Neuronal stem cell (in vitro differentiated cells): ENCODE data around the gene SLC9A1.

ENCODE experiments used
- DNase-seq: peaks from one replicate; pipeline ENCODE4 v3.0.0-alpha.2; 2013; ENCODE audit warnings: low spot score
- H2AFZ ChIP-seq: one replicate; pipeline ENCODE4 v1.6.1; 2013; ENCODE audit warnings: mild to moderate bottlenecking, low read length, inconsistent platforms
- H2AK5ac ChIP-seq: 2 replicates; pipeline ENCODE4 v1.6.1; 2013; ENCODE audit warnings: low read depth, mild to moderate bottlenecking, inconsistent platforms, low read length, moderate library complexity, mixed read lengths
- H2BK120ac ChIP-seq: 2 replicates; pipeline ENCODE4 v1.6.1; 2013; ENCODE audit warnings: low read depth, mild to moderate bottlenecking, inconsistent platforms, low read length, moderate library complexity, mixed read lengths
- H2BK12ac ChIP-seq: one replicate; pipeline ENCODE4 v1.6.1; 2013; ENCODE audit warnings: low read length, inconsistent platforms
- H2BK15ac ChIP-seq: 2 replicates; pipeline ENCODE4 v1.6.1; 2013; ENCODE audit warnings: mild to moderate bottlenecking, low read length, inconsistent platforms, mixed read lengths
- H2BK5ac ChIP-seq: one replicate; pipeline ENCODE4 v1.6.1; 2013; ENCODE audit warnings: inconsistent platforms, mild to moderate bottlenecking, low read length, moderate library complexity
- H3K14ac ChIP-seq: one replicate; pipeline ENCODE4 v1.6.1; 2013; ENCODE audit warnings: low read length, inconsistent platforms
- H3K18ac ChIP-seq: 2 replicates; pipeline ENCODE4 v1.6.1; 2013; ENCODE audit warnings: low read length, inconsistent platforms
- H3K23ac ChIP-seq: 2 replicates; pipeline ENCODE4 v1.6.1; 2013; ENCODE audit warnings: low read depth, mild to moderate bottlenecking, mixed read lengths, low read length, inconsistent platforms; ENCODE audit not compliant: poor library complexity
- H3K27ac ChIP-seq: replicated peaks from 3 replicates; pipeline ENCODE4 v1.5.1; 2013; ENCODE audit warnings: low read length, inconsistent platforms
- H3K27me3 ChIP-seq, 3 experiments: 2 replicates each; pipeline ENCODE4 v1.6.1; 2013; ENCODE audit warnings: low read length in 3 of 3, mild to moderate bottlenecking in 2 of 3, inconsistent platforms in 1 of 3, low read depth in 1 of 3, mixed read lengths in 1 of 3, moderate library complexity in 1 of 3; ENCODE audit not compliant: control insufficient read depth in 3 of 3, insufficient read depth in 3 of 3
- H3K36me3 ChIP-seq, 2 donors: replicated peaks in 1 of 2; 2 replicates each; pipeline ENCODE4 v1.6.1; 2013; ENCODE audit warnings: low read length in 2 of 2; ENCODE audit not compliant: control insufficient read depth in 2 of 2, insufficient read depth in 2 of 2
- H3K4ac ChIP-seq: 2 replicates; pipeline ENCODE4 v1.6.1; 2013; ENCODE audit warnings: inconsistent platforms, mild to moderate bottlenecking, low read length, moderate library complexity
- H3K4me1 ChIP-seq, 2 donors: 1 replicate in 1 of 2; 2 replicates in 1 of 2; pipeline ENCODE4 v1.6.1; 2013; ENCODE audit warnings: low read length in 2 of 2, low read depth in 1 of 2; ENCODE audit not compliant: control insufficient read depth in 2 of 2, insufficient read depth in 1 of 2
- H3K4me2 ChIP-seq: one replicate; pipeline ENCODE4 v1.6.1; 2013; ENCODE audit warnings: mild to moderate bottlenecking, low read length, inconsistent platforms; ENCODE audit not compliant: insufficient read depth, poor library complexity, severe bottlenecking
- H3K4me3 ChIP-seq, 2 donors: 2 replicates each; pipeline ENCODE4 v1.5.1; 2013; ENCODE audit warnings: low read length in 2 of 2, mild to moderate bottlenecking in 2 of 2, inconsistent platforms in 1 of 2, moderate library complexity in 1 of 2
- H3K79me1 ChIP-seq: one replicate; pipeline ENCODE4 v1.6.1; 2013; ENCODE audit warnings: low read depth, mild to moderate bottlenecking, inconsistent platforms, low read length, moderate library complexity
- H3K9ac ChIP-seq: one replicate; pipeline ENCODE4 v1.6.1; 2013; ENCODE audit warnings: mild to moderate bottlenecking, low read depth, low read length, inconsistent platforms; ENCODE audit not compliant: poor library complexity
- H3K9me3 ChIP-seq, 2 donors: replicated peaks in 1 of 2; 2 replicates each; pipeline versions ENCODE3 to v1.6.1; 2013; ENCODE audit warnings: low read length in 2 of 2, mild to moderate bottlenecking in 2 of 2, inconsistent platforms in 1 of 2, low read depth in 1 of 2, mixed read lengths in 1 of 2, moderate library complexity in 1 of 2; ENCODE audit not compliant: control insufficient read depth in 2 of 2, insufficient read depth in 1 of 2
- H4K8ac ChIP-seq: one replicate; pipeline ENCODE4 v1.6.1; 2013; ENCODE audit warnings: low read depth, mild to moderate bottlenecking, inconsistent platforms, low read length, moderate library complexity
- H4K91ac ChIP-seq: one replicate; pipeline ENCODE4 v1.6.1; 2013; ENCODE audit warnings: low read length, low read depth, mild to moderate bottlenecking, inconsistent platforms; ENCODE audit not compliant: poor library complexity
- WGBS, 2 donors: extraction: QIAGEN DNeasy Blood & Tissue Kit; methylation state at CpG; one replicate each; pipeline ENCODE4 v1.1.7; 2013; ENCODE audit warnings: missing lambda C conversion rate in 2 of 2, mixed read lengths in 1 of 2; ENCODE audit not compliant: insufficient read length in 2 of 2, insufficient replicate concordance in 1 of 2; ENCODE audit errors: extremely low coverage in 2 of 2; 5-methylcytosine and 5-hydroxymethylcytosine counted together

The SLC9A1 gene

GRCh38 chr1:27109103-27109822, 45.7 kb downstream of the SLC9A1 start:
- no peak overlapping the region for H3K4me2 ChIP-seq
- no peak overlapping the region for H2AFZ ChIP-seq
- H4K91ac ChIP-seq = no peak overlapping the region
- H3K4me1 ChIP-seq = peaks cover 2 to 8% of the 10 kb centered on the region in 2 donors
- H3K9ac ChIP-seq = no peak overlapping the region
- peak overlapping the region; percentile 81 for H2AK5ac ChIP-seq
- peaks cover 5 to 36% of the 10 kb centered on the region in 2 donors for H3K36me3 ChIP-seq
- peak overlapping the region; percentile 31 for H3K14ac ChIP-seq
- H2BK5ac ChIP-seq = no peak overlapping the region
- no peak overlapping the region for H2BK120ac ChIP-seq
- peak overlapping the region; percentile 31 for H3K23ac ChIP-seq
- H2BK12ac ChIP-seq = no peak overlapping the region
- no peak overlapping the region for H3K27ac ChIP-seq
- no peak overlapping the region for H3K4me3 ChIP-seq
- peaks cover 5% of the 10 kb centered on the region for H3K79me1 ChIP-seq
- WGBS, 2 donors = no CpG with 5 or more reads among the region's 23 CpGs
- peak overlapping the region; percentile 17 for H3K18ac ChIP-seq
- no peaks in the 10 kb centered on the region for H3K9me3 ChIP-seq
- peak overlapping the region; percentile 82 for H4K8ac ChIP-seq
- no peak overlapping the region for H2BK15ac ChIP-seq
- no peak overlapping the region for H3K4ac ChIP-seq
- no peaks in the 10 kb centered on the region for H3K27me3 ChIP-seq
- no peak for DNase-seq

GRCh38 chr1:27108588-27108987, 46.3 kb downstream of the SLC9A1 start:
- Histone ChIP-seq H3K14ac (no peak overlapping the region), H3K27me3 (no peaks in the 10 kb centered on the region), H3K4me1 (peaks cover 2 to 8% of the 10 kb centered on the region in 2 donors), H3K9ac (no peak overlapping the region), H3K79me1 (peaks cover 5% of the 10 kb centered on the region), H2BK15ac (no peak overlapping the region), H3K4me2 (no peak overlapping the region), H3K27ac (no peak overlapping the region), H2BK12ac (peak overlapping the region; percentile 41), H4K91ac (peak overlapping the region; percentile 3), H3K4ac (no peak overlapping the region), H2AFZ (no peak overlapping the region), H4K8ac (no peak overlapping the region), H2BK120ac (no peak overlapping the region), H3K4me3 (no peak overlapping the region), H3K23ac (peak overlapping the region; percentile 31), H3K36me3 (peaks cover 5 to 31% of the 10 kb centered on the region in 2 donors), H3K18ac (peak overlapping the region; percentile 17), H3K9me3 (no peaks in the 10 kb centered on the region), H2BK5ac (no peak overlapping the region), H2AK5ac (peak overlapping the region; percentile 81)
- DNase-seq = no peak
- no CpG with 5 or more reads among the region's 7 CpGs for WGBS, 2 donors

- Histone ChIP-seq H3K14ac (no peak overlapping the region), H2BK15ac (no peak overlapping the region), H2BK12ac (no peak overlapping the region), H4K91ac (no peak overlapping the region), H3K4me3 (peak overlapping the region in 1 of 2 donors; percentile 46), H3K4ac (no peak overlapping the region), H3K4me2 (no peak overlapping the region), H3K27ac (no peak overlapping the region), H3K18ac (no peak overlapping the region), H3K27me3 (no peaks in the 10 kb centered on the region), H2BK120ac (no peak overlapping the region), H3K9me3 (no peaks in the 10 kb centered on the region), H3K79me1 (peaks cover 5% of the 10 kb centered on the region), H3K9ac (no peak overlapping the region), H2BK5ac (no peak overlapping the region), H3K23ac (no peak overlapping the region), H2AFZ (no peak overlapping the region), H2AK5ac (peak overlapping the region; percentile 47), H4K8ac (no peak overlapping the region), H3K36me3 (peaks cover 3 to 22% of the 10 kb centered on the region in 2 donors), H3K4me1 (peaks cover 2 to 6% of the 10 kb centered on the region in 2 donors)
- no CpG with 5 or more reads among the region's 7 CpGs for WGBS, 2 donors
- DNase-seq = no peak
These were observed 48.2 kb downstream of the SLC9A1 start for GRCh38 chr1:27106561-27107323.

GRCh38 chr1:27105018-27105417, 49.9 kb downstream of the SLC9A1 start:
- Histone ChIP-seq H2BK15ac (no peak overlapping the region), H3K9ac (no peak overlapping the region), H2AFZ (no peak overlapping the region), H3K9me3 (no peaks in the 10 kb centered on the region), H3K4me3 (no peak overlapping the region), H3K27me3 (no peaks in the 10 kb centered on the region), H3K4me2 (no peak overlapping the region), H3K36me3 (peaks cover 3 to 18% of the 10 kb centered on the region in 2 donors), H3K23ac (no peak overlapping the region), H2BK12ac (no peak overlapping the region), H2BK120ac (no peak overlapping the region), H3K18ac (no peak overlapping the region), H3K79me1 (peaks cover 3% of the 10 kb centered on the region), H3K27ac (no peak overlapping the region), H2BK5ac (no peak overlapping the region), H4K91ac (no peak overlapping the region), H4K8ac (no peak overlapping the region), H3K14ac (no peak overlapping the region), H2AK5ac (no peak overlapping the region), H3K4me1 (peaks cover 7 to 11% of the 10 kb centered on the region in 2 donors), H3K4ac (no peak overlapping the region)
- no CpG with 5 or more reads among the region's 2 CpGs for WGBS, 2 donors
- no peak for DNase-seq
